GM19328 (cell line): Measurements from ENCODE around the gene CHMP6.

Experiments
- ATAC-seq: cut with Tn5 transposase; IDR thresholded peaks from one replicate; pipeline ENCODE4 v1.9.1; 2021; ENCODE audit warnings: mild to moderate bottlenecking, moderate library complexity; ENCODE audit not compliant: unreplicated experiment

The CHMP6 gene

GRCh38 chr17:80956321-80957190 lies 35.1 kb upstream of the CHMP6 start:
- no peak for ATAC-seq

GRCh38 chr17:80957461-80957941 lies 34.1 kb upstream of the CHMP6 start:
- no peak for ATAC-seq

- ATAC-seq: no peak
Observed at GRCh38 chr17:80959330-80960036, 32.2 kb upstream of the CHMP6 start.

GRCh38 chr17:80960037-80960796 lies 31.4 kb upstream of the CHMP6 start:
- no peak for ATAC-seq

- ATAC-seq: no peak
Observed at GRCh38 chr17:80960797-80961452, 30.7 kb upstream of the CHMP6 start.

- ATAC-seq: no peak
Observed at GRCh38 chr17:80961541-80962330, 29.9 kb upstream of the CHMP6 start.

GRCh38 chr17:80962356-80963329 lies 29.0 kb upstream of the CHMP6 start:
- no peak for ATAC-seq

GRCh38 chr17:80963812-80964543 lies 27.7 kb upstream of the CHMP6 start:
- no peak for ATAC-seq

- no peak for ATAC-seq
Observed at GRCh38 chr17:80964544-80964856, 27.1 kb upstream of the CHMP6 start.

GRCh38 chr17:80964859-80965580 lies 26.6 kb upstream of the CHMP6 start:
- ATAC-seq: no peak

GRCh38 chr17:80965606-80966005 lies 26.0 kb upstream of the CHMP6 start:
- no peak for ATAC-seq

GRCh38 chr17:80967404-80967872 lies 24.2 kb upstream of the CHMP6 start:
- no peak for ATAC-seq

GRCh38 chr17:80968602-80969029 lies 23.0 kb upstream of the CHMP6 start:
- ATAC-seq: no peak

- ATAC-seq: no peak
Observed at GRCh38 chr17:80969030-80969673, 22.5 kb upstream of the CHMP6 start.

GRCh38 chr17:80969674-80970043 lies 22.0 kb upstream of the CHMP6 start:
- no peak for ATAC-seq

GRCh38 chr17:80970044-80970761 lies 21.4 kb upstream of the CHMP6 start:
- ATAC-seq: no peak
